HG02884 (cell line): Measurements from ENCODE around the gene TSC22D3.

Source experiments
- ATAC-seq: cut with Tn5 transposase; IDR thresholded peaks from one replicate; pipeline ENCODE4 v1.9.1; 2021; ENCODE audit warnings: mild to moderate bottlenecking, moderate library complexity; ENCODE audit not compliant: unreplicated experiment

TSC22D3 gene

DNA sequence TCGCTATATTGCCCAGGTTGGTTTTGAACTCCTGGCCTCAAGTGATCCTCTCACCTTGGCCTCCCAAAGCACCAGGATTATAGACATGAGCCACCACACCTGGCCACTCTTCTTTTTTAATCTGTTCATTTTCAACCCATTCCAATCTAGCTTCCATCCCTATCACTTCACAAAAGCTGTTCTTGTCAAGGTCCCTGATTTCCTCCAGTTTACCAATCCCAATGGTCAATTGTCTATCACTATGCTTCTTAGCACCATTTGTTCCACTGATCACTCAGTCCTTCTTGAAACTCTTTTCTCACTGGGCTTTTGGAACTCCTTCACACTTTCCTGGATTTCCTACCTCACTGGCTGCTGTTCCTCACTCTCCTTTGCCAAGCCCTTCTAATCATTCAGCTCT lies 108.7 kb downstream of the TSC22D3 start:
- no peak for ATAC-seq
